ENCODE measurements around the gene POMP. TPM values are rescaled to one million over a fixed set of nuclear protein-coding genes. Genes with fewer than 3 reads are reported as not detected.

Gene POMP
- total and polyA plus RNA-seq, 5 donors from 2014 or later = 27.3 to 138 (median 107) TPM

- no peak overlapping the region for H3K4me3 Mint-ChIP-seq
- peaks cover 0 to 5% (median 3%) of the 10 kb centered on the region in 4 donors for H3K4me1 Mint-ChIP-seq
- peaks cover 0 to 5% (median 0%) of the 10 kb centered on the region in 7 donors for H3K9me3 Mint-ChIP-seq
- peaks cover 9% of the 10 kb centered on the region for H3K27me3 Mint-ChIP-seq
- Histone ChIP-seq H3K4me3 (ENCODE audit: low read depth, low read length) (no peak overlapping the region), H3K27me3 (ENCODE audit: control insufficient read depth, insufficient read depth, low read length) (peaks cover 7% of the 10 kb centered on the region), H3K27ac (ENCODE audit: insufficient read depth, low read length, poor library complexity, severe bottlenecking) (no peak overlapping the region), H3K36me3 (ENCODE audit: control insufficient read depth, insufficient read depth, low read length) (no peaks in the 10 kb centered on the region), H3K4me1 (ENCODE audit: control insufficient read depth, insufficient read depth, low read length, poor library complexity, severe bottlenecking) (no peaks in the 10 kb centered on the region), H3K9me3 (ENCODE audit: control insufficient read depth in 2 of 2, low read length in 2 of 2) (no peaks in the 10 kb centered on the region)
- DNase-seq (no peak), ATAC-seq (ENCODE audit: low read depth in 2 of 2) (no peak)
- no peak overlapping the region for H3K27ac Mint-ChIP-seq
- H3K36me3 Mint-ChIP-seq = no peaks in the 10 kb centered on the region
These were observed 30.7 kb upstream of the POMP start for GRCh38 chr13:28628241-28628640.

GRCh38 chr13:28630869-28631268 is 28.1 kb upstream of the POMP start:
- peaks cover 17% of the 10 kb centered on the region for H3K27me3 Mint-ChIP-seq
- H3K4me3 ChIP-seq (ENCODE audit: low read depth, low read length) = no peak overlapping the region
- no peak for DNase-seq
- H3K9me3 ChIP-seq (ENCODE audit: control insufficient read depth in 2 of 2, low read length in 2 of 2) = no peaks in the 10 kb centered on the region
- ATAC-seq (ENCODE audit: low read depth in 2 of 2) = no peak
- no peaks in the 10 kb centered on the region for H3K4me1 ChIP-seq (ENCODE audit: control insufficient read depth, insufficient read depth, low read length, poor library complexity, severe bottlenecking)
- H3K27me3 ChIP-seq (ENCODE audit: control insufficient read depth, insufficient read depth, low read length) = peaks cover 7% of the 10 kb centered on the region
- H3K27ac ChIP-seq (ENCODE audit: insufficient read depth, low read length, poor library complexity, severe bottlenecking) = no peak overlapping the region
- H3K4me3 Mint-ChIP-seq = no peak overlapping the region
- no peaks in the 10 kb centered on the region for H3K36me3 ChIP-seq (ENCODE audit: control insufficient read depth, insufficient read depth, low read length)
- H3K9me3 Mint-ChIP-seq = peaks cover 0 to 5% (median 0%) of the 10 kb centered on the region in 7 donors
- H3K4me1 Mint-ChIP-seq = no peaks in the 10 kb centered on the region
- H3K27ac Mint-ChIP-seq = no peak overlapping the region
- no peaks in the 10 kb centered on the region for H3K36me3 Mint-ChIP-seq

- ATAC-seq (ENCODE audit: low read depth in 2 of 2) (no peak), DNase-seq (no peak)
- Mint-ChIP-seq H3K36me3 (no peaks in the 10 kb centered on the region), H3K9me3 (peaks cover 0 to 5% (median 0%) of the 10 kb centered on the region in 7 donors), H3K27me3 (peaks cover 22% of the 10 kb centered on the region), H3K4me1 (peaks cover 0 to 4% (median 3%) of the 10 kb centered on the region in 4 donors), H3K27ac (no peak overlapping the region), H3K4me3 (no peak overlapping the region)
- no peak overlapping the region for H3K27ac ChIP-seq (ENCODE audit: insufficient read depth, low read length, poor library complexity, severe bottlenecking)
- no peaks in the 10 kb centered on the region for H3K9me3 ChIP-seq (ENCODE audit: control insufficient read depth in 2 of 2, low read length in 2 of 2)
- no peak overlapping the region for H3K4me3 ChIP-seq (ENCODE audit: low read depth, low read length)
- H3K27me3 ChIP-seq (ENCODE audit: control insufficient read depth, insufficient read depth, low read length) = peaks cover 11% of the 10 kb centered on the region
- no peaks in the 10 kb centered on the region for H3K36me3 ChIP-seq (ENCODE audit: control insufficient read depth, insufficient read depth, low read length)
- no peaks in the 10 kb centered on the region for H3K4me1 ChIP-seq (ENCODE audit: control insufficient read depth, insufficient read depth, low read length, poor library complexity, severe bottlenecking)
These were observed 27.1 kb upstream of the POMP start for GRCh38 chr13:28631801-28632200.

GRCh38 chr13:28636069-28636468 is 22.9 kb upstream of the POMP start:
- Histone ChIP-seq H3K36me3 (ENCODE audit: control insufficient read depth, insufficient read depth, low read length) (no peaks in the 10 kb centered on the region), H3K4me1 (ENCODE audit: control insufficient read depth, insufficient read depth, low read length, poor library complexity, severe bottlenecking) (no peaks in the 10 kb centered on the region), H3K9me3 (ENCODE audit: control insufficient read depth in 2 of 2, low read length in 2 of 2) (no peaks in the 10 kb centered on the region), H3K27ac (ENCODE audit: insufficient read depth, low read length, poor library complexity, severe bottlenecking) (no peak overlapping the region), H3K27me3 (ENCODE audit: control insufficient read depth, insufficient read depth, low read length) (peaks cover 17% of the 10 kb centered on the region), H3K4me3 (ENCODE audit: low read depth, low read length) (no peak overlapping the region)
- ATAC-seq (ENCODE audit: low read depth in 2 of 2) = no peak
- no peaks in the 10 kb centered on the region for H3K36me3 Mint-ChIP-seq
- DNase-seq = no peak
- peaks cover 33% of the 10 kb centered on the region for H3K27me3 Mint-ChIP-seq
- peaks cover 0 to 9% (median 5%) of the 10 kb centered on the region in 4 donors for H3K4me1 Mint-ChIP-seq
- H3K9me3 Mint-ChIP-seq = peaks cover 0 to 3% (median 0%) of the 10 kb centered on the region in 7 donors
- no peak overlapping the region for H3K4me3 Mint-ChIP-seq
- no peak overlapping the region for H3K27ac Mint-ChIP-seq

GRCh38 chr13:28636677-28637317 is 22.1 kb upstream of the POMP start:
- H3K36me3 Mint-ChIP-seq = no peaks in the 10 kb centered on the region
- Histone ChIP-seq H3K27me3 (ENCODE audit: control insufficient read depth, insufficient read depth, low read length) (peaks cover 19% of the 10 kb centered on the region), H3K36me3 (ENCODE audit: control insufficient read depth, insufficient read depth, low read length) (no peaks in the 10 kb centered on the region), H3K27ac (ENCODE audit: insufficient read depth, low read length, poor library complexity, severe bottlenecking) (no peak overlapping the region), H3K4me3 (ENCODE audit: low read depth, low read length) (no peak overlapping the region), H3K4me1 (ENCODE audit: control insufficient read depth, insufficient read depth, low read length, poor library complexity, severe bottlenecking) (no peaks in the 10 kb centered on the region), H3K9me3 (ENCODE audit: control insufficient read depth in 2 of 2, low read length in 2 of 2) (no peaks in the 10 kb centered on the region)
- peak in 2 of 3 donors; percentile 23 to 41 for DNase-seq
- H3K27ac Mint-ChIP-seq = no peak overlapping the region
- peak in 1 of 2 donors; percentile 39 for ATAC-seq (ENCODE audit: low read depth in 2 of 2)
- peak overlapping the region in 1 of 4 donors; percentile 3 for H3K4me3 Mint-ChIP-seq
- peaks cover 31% of the 10 kb centered on the region for H3K27me3 Mint-ChIP-seq
- H3K4me1 Mint-ChIP-seq = peaks cover 0 to 9% (median 5%) of the 10 kb centered on the region in 4 donors
- H3K9me3 Mint-ChIP-seq = peaks cover 0 to 3% (median 0%) of the 10 kb centered on the region in 7 donors

- no peak for ATAC-seq (ENCODE audit: low read depth in 2 of 2)
- Mint-ChIP-seq H3K27ac (no peak overlapping the region), H3K4me3 (no peak overlapping the region), H3K27me3 (peaks cover 29% of the 10 kb centered on the region), H3K36me3 (no peaks in the 10 kb centered on the region), H3K9me3 (peaks cover 0 to 2% (median 0%) of the 10 kb centered on the region in 7 donors), H3K4me1 (peaks cover 0 to 9% (median 5%) of the 10 kb centered on the region in 4 donors)
- no peaks in the 10 kb centered on the region for H3K9me3 ChIP-seq (ENCODE audit: control insufficient read depth in 2 of 2, low read length in 2 of 2)
- H3K27ac ChIP-seq (ENCODE audit: insufficient read depth, low read length, poor library complexity, severe bottlenecking) = no peak overlapping the region
- H3K36me3 ChIP-seq (ENCODE audit: control insufficient read depth, insufficient read depth, low read length) = no peaks in the 10 kb centered on the region
- H3K4me3 ChIP-seq (ENCODE audit: low read depth, low read length) = no peak overlapping the region
- DNase-seq = peak in 1 of 3 donors; percentile 6
- H3K27me3 ChIP-seq (ENCODE audit: control insufficient read depth, insufficient read depth, low read length) = peaks cover 15% of the 10 kb centered on the region
- no peaks in the 10 kb centered on the region for H3K4me1 ChIP-seq (ENCODE audit: control insufficient read depth, insufficient read depth, low read length, poor library complexity, severe bottlenecking)
These were observed 21.1 kb upstream of the POMP start for GRCh38 chr13:28637714-28638355.

- H3K9me3 Mint-ChIP-seq = peaks cover 0 to 2% (median 0%) of the 10 kb centered on the region in 7 donors
- Histone ChIP-seq H3K4me1 (ENCODE audit: control insufficient read depth, insufficient read depth, low read length, poor library complexity, severe bottlenecking) (no peaks in the 10 kb centered on the region), H3K27ac (ENCODE audit: insufficient read depth, low read length, poor library complexity, severe bottlenecking) (no peak overlapping the region), H3K27me3 (ENCODE audit: control insufficient read depth, insufficient read depth, low read length) (peaks cover 15% of the 10 kb centered on the region), H3K9me3 (ENCODE audit: control insufficient read depth in 2 of 2, low read length in 2 of 2) (no peaks in the 10 kb centered on the region), H3K4me3 (ENCODE audit: low read depth, low read length) (no peak overlapping the region), H3K36me3 (ENCODE audit: control insufficient read depth, insufficient read depth, low read length) (no peaks in the 10 kb centered on the region)
- no peak overlapping the region for H3K27ac Mint-ChIP-seq
- H3K4me1 Mint-ChIP-seq = peaks cover 0 to 15% (median 5%) of the 10 kb centered on the region in 4 donors
- H3K27me3 Mint-ChIP-seq = peaks cover 29% of the 10 kb centered on the region
- H3K36me3 Mint-ChIP-seq = no peaks in the 10 kb centered on the region
- DNase-seq (no peak), ATAC-seq (ENCODE audit: low read depth in 2 of 2) (no peak)
- no peak overlapping the region for H3K4me3 Mint-ChIP-seq
These were observed 20.2 kb upstream of the POMP start for GRCh38 chr13:28638756-28639155.
